SK-N-SH treated with all-trans-retinoic acid at 6 μM for 48 hours (cell line): ENCODE results near the gene RIC8A.
A peak's percentile ranks its signal among the peaks of the same experiment; 100 is the strongest.

Source experiments
- ATAC-seq: fragments of 200-7000 bp; cut with Tn5 transposase; 3 replicates; pipeline ENCODE4 v1.9.1; 2020; ENCODE audit warnings: mild to moderate bottlenecking, moderate library complexity
- ARNTL ChIP-seq: fragments of 450-650 bp; formaldehyde crosslinking; IDR thresholded peaks from 2 replicates; pipeline ENCODE4 v1.5.0; 2020; ENCODE audit warnings: low read depth, mild to moderate bottlenecking, moderate library complexity, borderline replicate concordance
- BACH2 ChIP-seq: fragments of 250-450 bp; sonication (Bioruptor Pico); IDR thresholded peaks from 2 replicates; pipeline ENCODE4 v1.9.0; 2021; ENCODE audit warnings: mild to moderate bottlenecking, borderline replicate concordance
- CSRNP3 ChIP-seq: fragments of 250-450 bp; sonication (Bioruptor Pico); IDR thresholded peaks from 2 replicates; pipeline ENCODE4 v1.5.1; 2021; ENCODE audit warnings: mild to moderate bottlenecking, moderate library complexity
- ESRRG ChIP-seq: fragments of 250-450 bp; sonication (Bioruptor Pico); IDR thresholded peaks from 2 replicates; pipeline ENCODE4 v1.6.1; 2021; ENCODE audit warnings: mild to moderate bottlenecking
- GLIS3 ChIP-seq: fragments of 250-450 bp; sonication (Bioruptor Pico); IDR thresholded peaks from 2 replicates; pipeline ENCODE4 v1.5.0; 2020; ENCODE audit warnings: mild to moderate bottlenecking, moderate library complexity
- ISL1 ChIP-seq: fragments of 250-450 bp; sonication (Bioruptor Pico); IDR thresholded peaks from 2 replicates; pipeline ENCODE4 v2.1.2; 2022; ENCODE audit warnings: mild to moderate bottlenecking, moderate library complexity
- OSR1 ChIP-seq: fragments of 250-450 bp; sonication (Bioruptor Pico); IDR thresholded peaks from 2 replicates; pipeline ENCODE4 v1.8.0; 2022; ENCODE audit warnings: moderate library complexity, mild to moderate bottlenecking, inconsistent platforms
- PATZ1 ChIP-seq: fragments of 250-450 bp; sonication (Bioruptor Pico); IDR thresholded peaks from 2 replicates; pipeline ENCODE4 v1.8.0; 2020; ENCODE audit warnings: mild to moderate bottlenecking, moderate library complexity, borderline replicate concordance
- PPARA ChIP-seq: fragments of 250-450 bp; sonication (Bioruptor Pico); IDR thresholded peaks from 2 replicates; pipeline ENCODE4 v1.5.0; 2020; ENCODE audit warnings: mild to moderate bottlenecking, borderline replicate concordance
- RARB ChIP-seq: fragments of 250-450 bp; sonication (Bioruptor Pico); IDR thresholded peaks from 2 replicates; pipeline ENCODE4 v1.8.0; 2021; ENCODE audit warnings: mild to moderate bottlenecking, moderate library complexity
- SNAI2 ChIP-seq: fragments of 250-450 bp; sonication (Bioruptor Pico); IDR thresholded peaks from 2 replicates; pipeline ENCODE4 v1.5.0; 2020; ENCODE audit warnings: mild to moderate bottlenecking, moderate library complexity
- TCF4 ChIP-seq: fragments of 250-450 bp; sonication (Bioruptor Pico); IDR thresholded peaks from 2 replicates; pipeline ENCODE4 v1.8.0; 2021; ENCODE audit warnings: mild to moderate bottlenecking, moderate library complexity, borderline replicate concordance
- TOX ChIP-seq: fragments of 250-450 bp; sonication (Bioruptor Pico); IDR thresholded peaks from 2 replicates; pipeline ENCODE4 v1.8.0; 2021; ENCODE audit warnings: mild to moderate bottlenecking, moderate library complexity, borderline replicate concordance
- ZC3H10 ChIP-seq: fragments of 250-450 bp; sonication (Bioruptor Pico); IDR thresholded peaks from 2 replicates; pipeline ENCODE4 v1.5.1; 2021; ENCODE audit warnings: mild to moderate bottlenecking, moderate library complexity
- ZFP3 ChIP-seq: fragments of 250-450 bp; sonication (Bioruptor Pico); IDR thresholded peaks from 2 replicates; pipeline ENCODE4 v1.5.0; 2020; ENCODE audit warnings: mild to moderate bottlenecking, moderate library complexity
- ZFP30 ChIP-seq: fragments of 450-650 bp; formaldehyde crosslinking; IDR thresholded peaks from 2 replicates; pipeline ENCODE4 v1.5.0; 2022; ENCODE audit warnings: mild to moderate bottlenecking, moderate library complexity
- ZNF565 ChIP-seq: fragments of 450-650 bp; formaldehyde crosslinking; conservative IDR thresholded peaks from 2 replicates; pipeline ENCODE4 v1.5.0; 2020; ENCODE audit warnings: low read depth, mild to moderate bottlenecking, moderate library complexity
- ZNF70 ChIP-seq: fragments of 450-650 bp; formaldehyde crosslinking; IDR thresholded peaks from 2 replicates; pipeline ENCODE4 v1.5.0; 2020; ENCODE audit warnings: mild to moderate bottlenecking, moderate library complexity
- ZNF8 ChIP-seq: fragments of 450-650 bp; formaldehyde crosslinking; IDR thresholded peaks from 2 replicates; pipeline ENCODE4 v1.5.0; 2020; ENCODE audit warnings: mild to moderate bottlenecking, moderate library complexity
- TF ChIP-seq, protein P1 (sequence below): fragments of 250-450 bp; sonication (Bioruptor Pico); IDR thresholded peaks from 2 replicates; pipeline ENCODE4 v1.5.1; 2020; ENCODE audit warnings: low read depth, mild to moderate bottlenecking, moderate library complexity
- TF ChIP-seq, protein P2 (sequence below): fragments of 250-450 bp; sonication (Bioruptor Pico); IDR thresholded peaks from 2 replicates; pipeline ENCODE4 v1.5.0; 2020; ENCODE audit warnings: mild to moderate bottlenecking, moderate library complexity
- TF ChIP-seq, protein P3 (sequence below): fragments of 250-450 bp; sonication (Bioruptor Pico); IDR thresholded peaks from 2 replicates; pipeline ENCODE4 v1.8.0; 2021; ENCODE audit warnings: low read depth, mild to moderate bottlenecking, moderate library complexity, borderline replicate concordance

Gene RIC8A

DNA sequence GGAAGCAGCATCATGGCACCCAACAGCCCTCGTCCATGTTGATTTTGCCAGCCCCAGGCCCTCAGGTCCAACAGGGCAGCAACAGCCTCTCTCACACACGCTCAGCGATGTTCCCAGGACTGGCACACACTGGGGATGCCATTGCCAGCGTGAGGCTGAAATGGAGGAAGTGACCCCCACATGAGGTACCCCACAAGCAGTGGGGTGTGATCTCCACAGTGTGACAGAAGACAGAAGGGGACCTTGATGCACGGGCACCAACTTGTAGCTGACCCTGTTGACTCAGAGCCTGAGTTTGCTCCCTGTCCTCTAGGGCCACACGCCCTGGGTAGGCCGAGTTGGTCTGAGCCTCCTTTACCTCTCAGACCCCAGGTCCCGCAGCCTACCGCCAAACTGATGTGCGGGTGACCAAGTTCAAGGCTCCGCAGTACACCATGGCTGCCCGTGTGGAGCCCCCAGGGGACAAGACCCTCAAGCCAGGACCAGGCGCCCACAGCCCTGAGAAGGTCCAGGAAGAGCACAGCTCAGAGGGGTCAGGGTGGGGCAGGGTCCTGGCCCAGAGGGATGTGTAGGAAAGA is 8.4 kb upstream of the RIC8A start:
- TF ChIP-seq ZC3H10 (CRISPR knock-in tag) = no peak
- TF ChIP-seq ZFP30 = no peak
- no peak for TF ChIP-seq ZNF8
- no peak for TF ChIP-seq ZNF70
- TF ChIP-seq ARNTL (CRISPR knock-in tag) = no peak
- TF ChIP-seq BACH2 (CRISPR knock-in tag) = no peak
- no peak for TF ChIP-seq ISL1 (CRISPR knock-in tag)
- no peak for TF ChIP-seq ESRRG (CRISPR knock-in tag)
- TF ChIP-seq, protein P1, sequence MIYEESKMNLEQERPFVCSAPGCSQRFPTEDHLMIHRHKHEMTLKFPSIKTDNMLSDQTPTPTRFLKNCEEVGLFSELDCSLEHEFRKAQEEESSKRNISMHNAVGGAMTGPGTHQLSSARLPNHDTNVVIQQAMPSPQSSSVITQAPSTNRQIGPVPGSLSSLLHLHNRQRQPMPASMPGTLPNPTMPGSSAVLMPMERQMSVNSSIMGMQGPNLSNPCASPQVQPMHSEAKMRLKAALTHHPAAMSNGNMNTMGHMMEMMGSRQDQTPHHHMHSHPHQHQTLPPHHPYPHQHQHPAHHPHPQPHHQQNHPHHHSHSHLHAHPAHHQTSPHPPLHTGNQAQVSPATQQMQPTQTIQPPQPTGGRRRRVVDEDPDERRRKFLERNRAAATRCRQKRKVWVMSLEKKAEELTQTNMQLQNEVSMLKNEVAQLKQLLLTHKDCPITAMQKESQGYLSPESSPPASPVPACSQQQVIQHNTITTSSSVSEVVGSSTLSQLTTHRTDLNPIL (CRISPR knock-in tag) = no peak
- no peak for TF ChIP-seq OSR1 (CRISPR knock-in tag)
- TF ChIP-seq GLIS3 = no peak
- no peak for TF ChIP-seq CSRNP3 (CRISPR knock-in tag)
- ATAC-seq = peak; percentile 14; the same call in 2 of the 3 replicates

DNA sequence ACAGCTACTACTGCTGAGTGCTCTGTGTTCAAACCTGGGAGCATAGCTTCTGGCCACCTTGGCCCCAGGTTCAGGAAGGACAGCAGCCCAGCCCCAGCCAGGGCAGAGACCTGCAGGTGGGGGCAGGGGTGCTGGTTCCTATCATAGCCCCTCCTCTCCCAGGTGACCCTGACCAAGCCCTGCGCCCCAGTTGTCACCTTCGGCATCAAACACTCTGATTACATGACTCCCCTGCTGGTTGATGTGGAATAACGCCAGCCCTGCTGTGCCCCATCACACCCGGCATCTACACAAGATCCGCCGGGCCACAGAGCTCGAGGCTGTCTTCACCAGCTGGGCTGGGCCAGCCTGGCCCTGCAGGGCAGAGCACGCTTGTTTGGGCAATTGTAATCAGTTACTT is 7.7 kb upstream of the RIC8A start:
- no peak for TF ChIP-seq ZFP3 (CRISPR knock-in tag)
- no peak for TF ChIP-seq ESRRG (CRISPR knock-in tag)
- TF ChIP-seq ARNTL (CRISPR knock-in tag) = no peak
- no peak for TF ChIP-seq TCF4 (CRISPR knock-in tag)
- TF ChIP-seq PPARA (CRISPR knock-in tag) = no peak
- TF ChIP-seq ZNF565 = no peak
- TF ChIP-seq SNAI2 (CRISPR knock-in tag) = no peak
- no peak for TF ChIP-seq CSRNP3 (CRISPR knock-in tag)
- TF ChIP-seq ZFP30 = no peak
- TF ChIP-seq, protein P2, sequence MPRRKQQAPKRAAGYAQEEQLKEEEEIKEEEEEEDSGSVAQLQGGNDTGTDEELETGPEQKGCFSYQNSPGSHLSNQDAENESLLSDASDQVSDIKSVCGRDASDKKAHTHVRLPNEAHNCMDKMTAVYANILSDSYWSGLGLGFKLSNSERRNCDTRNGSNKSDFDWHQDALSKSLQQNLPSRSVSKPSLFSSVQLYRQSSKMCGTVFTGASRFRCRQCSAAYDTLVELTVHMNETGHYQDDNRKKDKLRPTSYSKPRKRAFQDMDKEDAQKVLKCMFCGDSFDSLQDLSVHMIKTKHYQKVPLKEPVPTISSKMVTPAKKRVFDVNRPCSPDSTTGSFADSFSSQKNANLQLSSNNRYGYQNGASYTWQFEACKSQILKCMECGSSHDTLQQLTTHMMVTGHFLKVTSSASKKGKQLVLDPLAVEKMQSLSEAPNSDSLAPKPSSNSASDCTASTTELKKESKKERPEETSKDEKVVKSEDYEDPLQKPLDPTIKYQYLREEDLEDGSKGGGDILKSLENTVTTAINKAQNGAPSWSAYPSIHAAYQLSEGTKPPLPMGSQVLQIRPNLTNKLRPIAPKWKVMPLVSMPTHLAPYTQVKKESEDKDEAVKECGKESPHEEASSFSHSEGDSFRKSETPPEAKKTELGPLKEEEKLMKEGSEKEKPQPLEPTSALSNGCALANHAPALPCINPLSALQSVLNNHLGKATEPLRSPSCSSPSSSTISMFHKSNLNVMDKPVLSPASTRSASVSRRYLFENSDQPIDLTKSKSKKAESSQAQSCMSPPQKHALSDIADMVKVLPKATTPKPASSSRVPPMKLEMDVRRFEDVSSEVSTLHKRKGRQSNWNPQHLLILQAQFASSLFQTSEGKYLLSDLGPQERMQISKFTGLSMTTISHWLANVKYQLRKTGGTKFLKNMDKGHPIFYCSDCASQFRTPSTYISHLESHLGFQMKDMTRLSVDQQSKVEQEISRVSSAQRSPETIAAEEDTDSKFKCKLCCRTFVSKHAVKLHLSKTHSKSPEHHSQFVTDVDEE = no peak
- TF ChIP-seq BACH2 (CRISPR knock-in tag) = no peak
- TF ChIP-seq ZC3H10 (CRISPR knock-in tag) = no peak
- no peak for TF ChIP-seq ZNF8
- TF ChIP-seq, protein P1 (CRISPR knock-in tag) = no peak
- TF ChIP-seq TOX = no peak
- TF ChIP-seq, all 23 proteins: peak for 0
- peak; percentile 12; the same call in 2 of the 3 replicates for ATAC-seq

DNA sequence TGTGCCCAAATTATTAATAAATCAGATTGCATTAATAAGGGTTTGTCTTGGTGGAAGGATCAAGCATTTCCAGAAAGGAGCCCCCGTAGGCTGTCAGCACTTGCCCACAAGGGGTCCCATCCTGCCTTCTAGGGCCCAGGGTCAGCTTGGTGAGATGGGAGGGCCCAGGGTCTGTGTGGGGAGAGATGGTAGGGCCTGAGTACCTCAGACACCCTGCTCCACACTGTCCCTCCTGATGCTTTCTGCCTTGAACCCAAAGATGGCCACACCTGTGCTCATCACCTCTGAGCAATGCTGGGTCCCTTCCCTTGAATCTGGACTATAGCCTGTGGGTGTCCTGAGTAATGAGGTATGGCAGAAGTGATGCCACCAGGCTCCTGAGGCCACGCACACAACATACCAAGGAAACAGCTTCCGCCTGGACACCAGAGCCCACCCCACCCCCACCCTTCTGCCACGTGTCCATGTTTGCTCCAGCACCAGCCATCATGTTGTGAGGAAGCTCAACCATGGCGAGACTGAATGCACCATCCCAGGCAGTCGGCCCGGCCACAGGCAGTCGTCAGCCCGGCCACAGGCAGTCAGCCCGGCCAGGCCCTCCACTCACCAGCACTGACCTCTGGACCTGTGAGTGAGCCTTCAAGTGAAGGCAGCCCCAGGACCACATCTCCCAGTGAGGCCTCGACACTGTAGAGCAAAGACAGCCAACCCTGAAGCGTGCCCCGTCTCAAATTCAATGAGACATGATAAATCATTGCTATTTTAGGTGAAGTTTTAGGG is 7.1 kb upstream of the RIC8A start:
- ATAC-seq = no peak
- TF ChIP-seq TCF4 (CRISPR knock-in tag) = no peak
- TF ChIP-seq TOX = no peak
- TF ChIP-seq, protein P1 (CRISPR knock-in tag) = no peak
- TF ChIP-seq RARB (CRISPR knock-in tag) = no peak
- TF ChIP-seq ESRRG (CRISPR knock-in tag) = no peak
- TF ChIP-seq PATZ1 (CRISPR knock-in tag) = no peak
- TF ChIP-seq ISL1 (CRISPR knock-in tag) = no peak
- TF ChIP-seq BACH2 (CRISPR knock-in tag) = no peak
- TF ChIP-seq ZNF70 = no peak
- TF ChIP-seq, protein P3, sequence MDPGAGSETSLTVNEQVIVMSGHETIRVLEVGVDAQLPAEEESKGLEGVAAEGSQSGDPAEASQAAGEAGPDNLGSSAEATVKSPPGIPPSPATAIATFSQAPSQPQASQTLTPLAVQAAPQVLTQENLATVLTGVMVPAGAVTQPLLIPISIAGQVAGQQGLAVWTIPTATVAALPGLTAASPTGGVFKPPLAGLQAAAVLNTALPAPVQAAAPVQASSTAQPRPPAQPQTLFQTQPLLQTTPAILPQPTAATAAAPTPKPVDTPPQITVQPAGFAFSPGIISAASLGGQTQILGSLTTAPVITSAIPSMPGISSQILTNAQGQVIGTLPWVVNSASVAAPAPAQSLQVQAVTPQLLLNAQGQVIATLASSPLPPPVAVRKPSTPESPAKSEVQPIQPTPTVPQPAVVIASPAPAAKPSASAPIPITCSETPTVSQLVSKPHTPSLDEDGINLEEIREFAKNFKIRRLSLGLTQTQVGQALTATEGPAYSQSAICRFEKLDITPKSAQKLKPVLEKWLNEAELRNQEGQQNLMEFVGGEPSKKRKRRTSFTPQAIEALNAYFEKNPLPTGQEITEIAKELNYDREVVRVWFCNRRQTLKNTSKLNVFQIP = no peak
- TF ChIP-seq OSR1 (CRISPR knock-in tag) = no peak
- TF ChIP-seq ZNF565 = no peak
- TF ChIP-seq ZNF8 = no peak
